Activated CD4-positive, alpha-beta memory T cell treated with anti-CD3 and anti-CD28 coated beads for 36 hours (primary cell): Measurements from ENCODE around the gene MYG1. TPM values are rescaled to one million over a fixed set of nuclear protein-coding genes. Genes with fewer than 3 reads are reported as not detected.
"Not testable (repeated sequence)": the region's sequence is repeated elsewhere in the genome, so short reads cannot be mapped to it uniquely, and the experiment has no call there.

Experiments
- CTCF ChIA-PET: fragments of 350-600 bp; sonication (Branson Sonifier 250); formaldehyde crosslinking; loops from one replicate; lab custom pipeline; 2021; ENCODE audit warnings: antibody characterized with exemption, inconsistent platforms; lab: Charles Lee
- POLR2A ChIA-PET: fragments of 350-600 bp; sonication (Branson Sonifier 250); formaldehyde crosslinking; loops from one replicate; lab custom pipeline; 2021; ENCODE audit warnings: antibody characterized with exemption; lab: Charles Lee
- DNase-seq: peaks from one replicate; pipeline ENCODE4 v3.0.0-alpha.2; 2020
- H3K27ac Mint-ChIP-seq: one replicate; pipeline ENCODE4 v1.8.0; 2021; ENCODE audit warnings: mixed read lengths
- H3K27me3 Mint-ChIP-seq: one replicate; pipeline ENCODE4 v1.8.0; 2021; ENCODE audit warnings: mixed read lengths
- H3K36me3 Mint-ChIP-seq: one replicate; pipeline ENCODE4 v1.8.0; 2021; ENCODE audit warnings: mixed read lengths
- H3K4me1 Mint-ChIP-seq: one replicate; pipeline ENCODE4 v1.8.0; 2021; ENCODE audit warnings: low read depth, mixed read lengths
- H3K4me3 Mint-ChIP-seq: one replicate; pipeline ENCODE4 v1.8.0; 2021; ENCODE audit warnings: mild to moderate bottlenecking, mixed read lengths
- H3K9me3 Mint-ChIP-seq: one replicate; pipeline ENCODE4 v1.8.0; 2021; ENCODE audit warnings: mixed read lengths
- intact Hi-C: fragments of 100-400 bp; cut with micrococcal nuclease; formaldehyde crosslinking; loops from one replicate; pipeline ENCODE4 v1.15.1; 2023
- total RNA-seq, 2 experiments: library from RNA; stranded (reverse); gene quantifications; one replicate each; pipeline ENCODE4 v1.2.3, GENCODE V29; 2021

MYG1 gene
- total RNA-seq, 2 experiments from 2014 or later, result 77.9 to 82.5 TPM

GRCh38 chr12:53287741-53288216 is 11.7 kb upstream of the MYG1 start:
- POLR2A ChIA-PET, result interaction anchor here (1.3 kb wide), 1 partner anchor 18 kb away, joined by 6 read pairs; no protein-coding TSS in a partner anchor
- no peak overlapping the region for H3K4me3 Mint-ChIP-seq
- H3K27ac Mint-ChIP-seq, result peak overlapping the region; percentile 68

DNA sequence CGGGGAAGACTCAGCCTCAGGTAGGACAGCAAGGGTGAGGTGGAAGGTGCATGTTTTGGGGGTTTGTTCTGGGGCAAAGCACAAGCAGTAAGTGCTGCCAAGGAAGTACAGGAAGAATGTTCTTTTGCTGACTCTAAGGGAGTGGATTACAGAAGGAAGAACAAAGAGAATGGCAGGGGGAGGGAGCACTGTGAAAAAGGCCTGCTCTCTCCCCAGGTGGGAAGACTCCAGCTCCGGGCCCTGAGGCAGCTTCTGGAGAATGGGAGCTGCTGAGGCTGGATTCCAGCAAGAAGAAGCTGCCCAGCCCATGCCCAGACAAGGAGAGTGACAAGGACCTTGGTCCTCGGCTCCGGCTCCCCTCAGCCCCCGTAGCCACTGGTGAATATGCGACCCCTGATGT is 11.2 kb upstream of the MYG1 start:
- no peaks in the 10 kb centered on the region for H3K9me3 Mint-ChIP-seq
- no peak overlapping the region for H3K27ac Mint-ChIP-seq
- CTCF ChIA-PET, result interaction anchor here (0.6 to 8.4 kb wide), 18 partner anchors 9 to 223 kb away, joined by 3 to 172 read pairs (median 5); partner anchors contain the start of genes AAAS, ESPL1 and MYG1
- peaks cover 19% of the 10 kb centered on the region for H3K4me1 Mint-ChIP-seq
- POLR2A ChIA-PET, result interaction anchor here (1.3 kb wide), 1 partner anchor 18 kb away, joined by 6 read pairs; no protein-coding TSS in a partner anchor
- H3K27me3 Mint-ChIP-seq, result no peaks in the 10 kb centered on the region
- no peak for DNase-seq
- intact Hi-C loops, result no loop called here
- H3K4me3 Mint-ChIP-seq, result no peak overlapping the region
- H3K36me3 Mint-ChIP-seq, result peaks cover 62% of the 10 kb centered on the region

More at GRCh38 chr12:53287741-53288216, 11.7 kb upstream of the MYG1 start:
- peaks cover 61% of the 10 kb centered on the region for H3K36me3 Mint-ChIP-seq
- intact Hi-C loops, result loop anchor here (1.0 kb wide), 2 partner anchors 74 to 128 kb away; no protein-coding TSS in a partner anchor
- peak; percentile 76 for DNase-seq
- peaks cover 19% of the 10 kb centered on the region for H3K4me1 Mint-ChIP-seq
- no peaks in the 10 kb centered on the region for H3K27me3 Mint-ChIP-seq
- CTCF ChIA-PET, result interaction anchor here (0.6 to 8.4 kb wide), 17 partner anchors 9 to 222 kb away, joined by 3 to 172 read pairs (median 5); partner anchors contain the start of genes AAAS and ESPL1
- no peaks in the 10 kb centered on the region for H3K9me3 Mint-ChIP-seq

DNA sequence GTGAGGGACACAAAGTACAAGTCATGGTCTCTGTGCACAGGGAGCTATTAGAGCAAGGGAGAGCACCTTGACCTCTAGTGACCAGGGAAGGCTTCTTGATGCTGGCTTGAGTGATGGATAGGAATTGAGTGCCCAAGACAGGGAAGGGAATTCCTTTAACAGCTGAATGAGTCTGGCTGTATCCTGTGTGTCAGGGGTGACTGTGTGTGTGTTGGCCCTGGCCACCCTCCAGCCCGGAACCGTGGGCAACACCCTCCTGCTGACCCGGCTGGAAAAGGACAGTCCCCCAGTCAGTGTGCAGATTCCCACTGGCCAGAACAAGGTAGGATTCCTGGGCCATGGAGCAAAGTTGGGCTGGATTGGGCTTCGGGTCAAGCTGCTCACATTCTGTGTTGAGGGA is 9.6 kb upstream of the MYG1 start:
- POLR2A ChIA-PET, result interaction anchor here (1.0 to 1.8 kb wide), 3 partner anchors 11 to 25 kb away, joined by 3 to 8 read pairs (median 5); no protein-coding TSS in a partner anchor
- peaks cover 22% of the 10 kb centered on the region for H3K4me1 Mint-ChIP-seq
- H3K9me3 Mint-ChIP-seq, result no peaks in the 10 kb centered on the region
- H3K27me3 Mint-ChIP-seq, result no peaks in the 10 kb centered on the region
- intact Hi-C loops, result no loop called here
- H3K4me3 Mint-ChIP-seq, result no peak overlapping the region
- peak overlapping the region; percentile 44 for H3K27ac Mint-ChIP-seq
- no peak for DNase-seq
- CTCF ChIA-PET, result interaction anchor here (1.1 to 8.4 kb wide), 12 partner anchors 12 to 131 kb away, joined by 3 to 172 read pairs (median 8); partner anchors contain the start of genes AAAS and ESPL1
- peaks cover 59% of the 10 kb centered on the region for H3K36me3 Mint-ChIP-seq

- Mint-ChIP-seq H3K36me3 (peaks cover 63% of the 10 kb centered on the region), H3K9me3 (no peaks in the 10 kb centered on the region), H3K27ac (peak overlapping the region; percentile 44), H3K27me3 (no peaks in the 10 kb centered on the region), H3K4me1 (peaks cover 28% of the 10 kb centered on the region), H3K4me3 (no peak overlapping the region)
- ChIA-PET POLR2A (interaction anchor here (0.9 to 1.8 kb wide), 7 partner anchors 9 to 110 kb away, joined by 3 to 8 read pairs (median 4); partner anchors contain the start of genes AAAS, CSAD, MYG1 and ZNF740), CTCF (interaction anchor here (0.6 to 8.4 kb wide), 20 partner anchors 11 to 243 kb away, joined by 3 to 172 read pairs (median 5); partner anchors contain the start of genes AAAS, CSAD, ESPL1 and ZNF740)
- peak; percentile 22 for DNase-seq
- intact Hi-C loops, result no loop called here
These were observed 8.8 kb upstream of the MYG1 start for GRCh38 chr12:53290661-53291060.

DNA sequence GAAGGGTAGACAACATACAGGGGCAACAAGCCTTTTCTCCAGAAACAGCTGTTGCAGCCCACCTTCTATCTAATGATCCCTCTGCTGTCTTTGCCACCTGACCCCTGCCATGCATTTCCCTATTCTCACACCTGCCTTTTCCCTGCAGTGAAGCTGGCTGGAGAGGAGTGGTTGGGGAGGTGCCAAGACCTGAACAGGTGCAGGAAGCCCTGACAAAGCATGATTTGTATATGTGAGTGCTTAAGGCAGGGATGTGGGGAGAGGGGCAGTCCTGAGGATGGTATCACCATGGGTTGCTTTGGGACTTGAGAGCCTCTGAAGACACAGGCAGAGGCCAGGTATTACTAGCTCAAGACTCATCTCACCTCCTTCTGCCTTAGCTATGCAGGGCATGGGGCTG is 7.1 kb upstream of the MYG1 start:
- Mint-ChIP-seq H3K4me1 (peaks cover 40% of the 10 kb centered on the region), H3K36me3 (peaks cover 64% of the 10 kb centered on the region), H3K9me3 (no peaks in the 10 kb centered on the region), H3K27ac (no peak overlapping the region), H3K27me3 (no peaks in the 10 kb centered on the region), H3K4me3 (no peak overlapping the region)
- ChIA-PET CTCF (interaction anchor here (1.0 to 8.4 kb wide), 3 partner anchors 29 to 82 kb away, joined by 3 to 172 read pairs (median 12); partner anchors contain the start of gene AAAS), POLR2A (interaction anchor here (1.0 kb wide), 1 partner anchor 64 kb away, joined by 3 read pairs; no protein-coding TSS in a partner anchor)
- no peak for DNase-seq
- intact Hi-C loops, result no loop called here

- intact Hi-C loops, result loop anchor here (1.0 to 5.0 kb wide), 5 partner anchors 26 to 136 kb away; partner anchors contain the start of genes AAAS and ESPL1
- Mint-ChIP-seq H3K27me3 (no peaks in the 10 kb centered on the region), H3K4me3 (peak within 1 kb of the TSS; percentile 99), H3K27ac (peak within 1 kb of the TSS; percentile 94), H3K36me3 (peaks cover 65% of the 10 kb centered on the region), H3K9me3 (no peaks in the 10 kb centered on the region), H3K4me1 (peaks cover 53% of the 10 kb centered on the region)
- CTCF ChIA-PET, result interaction anchor here (0.7 to 5.8 kb wide), 13 partner anchors 9 to 230 kb away, joined by 3 to 54 read pairs (median 4); partner anchors contain the start of genes AAAS and ITGB7
- DNase-seq, result peak; percentile 92
- POLR2A ChIA-PET, result interaction anchor here (0.9 to 1.9 kb wide), 9 partner anchors 12 to 95 kb away, joined by 3 to 15 read pairs (median 4); partner anchors contain the start of genes AAAS, ESPL1 and ITGB7
These were observed 4.2 kb upstream of the MYG1 start, which contains the start of gene PFDN5 for GRCh38 chr12:53295070-53295890. Gene PFDN5, plus strand, starts transcription at chr12:53295542. Its CDS starts 26 bp downstream, at chr12:53295568.

DNA sequence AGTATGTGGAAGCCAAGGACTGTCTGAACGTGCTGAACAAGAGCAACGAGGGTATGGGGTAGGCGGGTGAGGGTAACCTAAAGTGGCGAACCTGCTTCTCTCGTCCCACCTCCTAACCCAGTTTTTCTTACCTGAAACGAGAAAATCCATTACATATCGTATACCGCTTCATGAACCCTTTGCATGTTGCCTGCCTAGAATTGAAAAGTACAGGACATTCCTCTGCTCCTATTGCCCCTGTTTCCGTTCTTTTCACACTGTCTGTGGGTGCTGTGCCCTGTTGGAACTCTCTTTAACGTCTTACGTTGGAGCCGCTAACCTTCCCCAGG is 3.6 kb upstream of the MYG1 start:
- POLR2A ChIA-PET, result interaction anchor here (0.9 to 1.9 kb wide), 8 partner anchors 12 to 89 kb away, joined by 3 to 15 read pairs (median 4); partner anchors contain the start of genes AAAS, ESPL1 and ITGB7
- no peak for DNase-seq
- intact Hi-C loops, result loop anchor here (1.0 to 5.0 kb wide), 5 partner anchors 25 to 137 kb away; partner anchors contain the start of genes AAAS and ESPL1
- peak overlapping the region; percentile 99 for H3K4me3 Mint-ChIP-seq
- peak overlapping the region; percentile 94 for H3K27ac Mint-ChIP-seq
- CTCF ChIA-PET, result interaction anchor here (0.8 to 5.8 kb wide), 12 partner anchors 9 to 230 kb away, joined by 3 to 54 read pairs (median 4); partner anchors contain the start of genes AAAS and ITGB7
- no peaks in the 10 kb centered on the region for H3K27me3 Mint-ChIP-seq
- peaks cover 53% of the 10 kb centered on the region for H3K4me1 Mint-ChIP-seq
- no peaks in the 10 kb centered on the region for H3K9me3 Mint-ChIP-seq
- H3K36me3 Mint-ChIP-seq, result peaks cover 64% of the 10 kb centered on the region

DNA sequence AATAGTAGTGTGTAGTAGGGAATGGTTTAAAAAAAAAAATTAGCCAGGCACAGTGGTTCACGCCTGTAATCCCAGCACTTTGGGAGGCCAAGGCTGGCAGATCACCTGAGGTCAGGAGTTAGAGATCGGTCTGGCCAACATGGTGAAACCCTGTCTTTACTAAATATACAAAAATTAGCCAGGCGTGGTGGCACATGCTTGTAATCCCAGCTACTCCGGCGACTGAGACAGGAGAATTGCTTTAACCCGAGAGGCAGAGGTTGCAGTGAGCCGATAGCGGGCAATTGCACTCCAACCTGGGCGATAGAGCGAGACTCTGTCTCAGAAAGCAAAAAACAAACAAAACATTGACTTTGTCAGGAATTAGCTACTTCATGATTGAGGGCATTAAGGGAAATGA is 2.4 kb upstream of the MYG1 start:
- CTCF ChIA-PET, result interaction anchor here (0.6 to 5.8 kb wide), 3 partner anchors 25 to 84 kb away, joined by 3 to 66 read pairs (median 54); partner anchors contain the start of gene AAAS
- peak overlapping the region; percentile 24 for H3K27ac Mint-ChIP-seq
- H3K27me3 Mint-ChIP-seq, H3K4me3 Mint-ChIP-seq, DNase-seq, H3K9me3 Mint-ChIP-seq: not testable (repeated sequence)
- intact Hi-C loops, result loop anchor here (5.0 kb wide), 1 partner anchor 45 kb away; a partner anchor contains a TSS
- H3K4me1 Mint-ChIP-seq, result peaks cover 63% of the 10 kb centered on the region
- POLR2A ChIA-PET, result interaction anchor here (1.6 kb wide), 1 partner anchor 14 kb away, joined by 3 read pairs; no protein-coding TSS in a partner anchor
- H3K36me3 Mint-ChIP-seq, result peaks cover 61% of the 10 kb centered on the region

GRCh38 chr12:53298164-53298563 is 1.3 kb upstream of the MYG1 start:
- H3K4me3 Mint-ChIP-seq, result no peak overlapping the region
- no peak for DNase-seq
- ChIA-PET CTCF (interaction anchor here (1.0 to 5.8 kb wide), 5 partner anchors 24 to 85 kb away, joined by 3 to 66 read pairs (median 6); partner anchors contain the start of gene AAAS), POLR2A (interaction anchor here (0.6 to 1.9 kb wide), 4 partner anchors 30 to 119 kb away, joined by 3 to 7 read pairs (median 4); partner anchors contain the start of gene ESPL1)
- H3K9me3 Mint-ChIP-seq, result no peaks in the 10 kb centered on the region
- H3K27ac Mint-ChIP-seq, result peak overlapping the region; percentile 85
- no peaks in the 10 kb centered on the region for H3K27me3 Mint-ChIP-seq
- intact Hi-C loops, result loop anchor here (5.0 kb wide), 1 partner anchor 46 kb away; a partner anchor contains a TSS
- H3K36me3 Mint-ChIP-seq, result peaks cover 62% of the 10 kb centered on the region
- H3K4me1 Mint-ChIP-seq, result peaks cover 70% of the 10 kb centered on the region

DNA sequence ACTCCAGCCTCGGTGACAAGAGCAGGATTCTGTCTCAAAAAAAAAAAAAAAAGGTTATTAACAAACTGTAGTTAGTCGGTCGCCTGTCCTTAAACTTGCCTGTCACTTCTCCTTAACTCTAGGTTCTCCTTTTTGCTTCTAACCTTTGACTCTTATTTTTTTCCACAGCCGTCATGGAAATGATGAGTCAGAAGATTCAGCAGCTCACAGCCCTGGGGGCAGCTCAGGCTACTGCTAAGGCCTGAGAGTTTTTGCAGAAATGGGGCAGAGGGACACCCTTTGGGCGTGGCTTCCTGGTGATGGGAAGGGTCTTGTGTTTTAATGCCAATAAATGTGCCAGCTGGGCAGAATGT is 418 bp upstream of the MYG1 start:
- intact Hi-C loops, result loop anchor here (1.0 to 5.0 kb wide), 4 partner anchors 22 to 142 kb away; partner anchors contain the start of genes AAAS, CSAD, PRR13 and ZNF740
- H3K4me3 Mint-ChIP-seq, result peak overlapping the region; percentile 89
- H3K27me3 Mint-ChIP-seq, result no peaks in the 10 kb centered on the region
- peak; percentile 63 for DNase-seq
- peak overlapping the region; percentile 85 for H3K27ac Mint-ChIP-seq
- no peaks in the 10 kb centered on the region for H3K9me3 Mint-ChIP-seq
- H3K4me1 Mint-ChIP-seq, result peaks cover 70% of the 10 kb centered on the region
- POLR2A ChIA-PET, result interaction anchor here (0.6 to 1.9 kb wide), 14 partner anchors 8 to 120 kb away, joined by 3 to 19 read pairs (median 4); partner anchors contain the start of genes AAAS, CSAD, ESPL1 and SP1
- CTCF ChIA-PET, result interaction anchor here (0.6 to 5.8 kb wide), 13 partner anchors 10 to 139 kb away, joined by 3 to 66 read pairs (median 5); partner anchors contain the start of genes AAAS and ESPL1
- H3K36me3 Mint-ChIP-seq, result peaks cover 57% of the 10 kb centered on the region
